GM12865 (cell line): ENCODE measurements around the gene EFCAB14.
"Not testable (repeated sequence)": the region's sequence is repeated elsewhere in the genome, so short reads cannot be mapped to it uniquely, and the experiment has no call there.

ENCODE experiments used
- DNase-seq: peaks from one replicate; pipeline ENCODE4 v3.0.0; 2010; ENCODE audit warnings: low read depth
- H3K4me3 ChIP-seq: 2 replicates; pipeline ENCODE4 v1.5.1; 2011; ENCODE audit warnings: mild to moderate bottlenecking, low read depth, low read length, control low read depth
- CTCF ChIP-seq: IDR thresholded peaks from 2 replicates; pipeline ENCODE4 v1.5.1; 2011; ENCODE audit warnings: low read length, control low read depth, low read depth, inconsistent platforms; ENCODE audit not compliant: insufficient read depth; ENCODE audit errors: missing control alignments

Gene EFCAB14

GRCh38 chr1:46655848-46656247 is 63.1 kb downstream of the EFCAB14 start:
- DNase-seq: no peak
- no peak overlapping the region for H3K4me3 ChIP-seq

GRCh38 chr1:46654698-46655097 is 64.2 kb downstream of the EFCAB14 start:
- not testable (repeated sequence) for DNase-seq, H3K4me3 ChIP-seq

More at GRCh38 chr1:46655848-46656247, 63.1 kb downstream of the EFCAB14 start:
- TF ChIP-seq CTCF: no peak

GRCh38 chr1:46654012-46654411 is 64.9 kb downstream of the EFCAB14 start:
- DNase-seq: no peak
- TF ChIP-seq CTCF: no peak
- H3K4me3 ChIP-seq: no peak overlapping the region

- H3K4me3 ChIP-seq: no peak overlapping the region
- DNase-seq: no peak
Measured at GRCh38 chr1:46653405-46653958, 65.4 kb downstream of the EFCAB14 start.

GRCh38 chr1:46652321-46653100 is 66.4 kb downstream of the EFCAB14 start:
- no peak for DNase-seq

More at GRCh38 chr1:46653405-46653958, 65.4 kb downstream of the EFCAB14 start:
- TF ChIP-seq CTCF: no peak

GRCh38 chr1:46651152-46651551 is 67.8 kb downstream of the EFCAB14 start:
- H3K4me3 ChIP-seq: not testable (repeated sequence)

More at GRCh38 chr1:46652321-46653100, 66.4 kb downstream of the EFCAB14 start:
- TF ChIP-seq CTCF: no peak
- no peak overlapping the region for H3K4me3 ChIP-seq

GRCh38 chr1:46650491-46650890 is 68.4 kb downstream of the EFCAB14 start:
- no peak for TF ChIP-seq CTCF
- no peak for DNase-seq
- H3K4me3 ChIP-seq: no peak overlapping the region

More at GRCh38 chr1:46651152-46651551, 67.8 kb downstream of the EFCAB14 start:
- DNase-seq: not testable (repeated sequence)

GRCh38 chr1:46649764-46650163 is 69.2 kb downstream of the EFCAB14 start:
- H3K4me3 ChIP-seq: no peak overlapping the region
- DNase-seq: no peak
- no peak for TF ChIP-seq CTCF
